ENCODE measurements around the gene DUT.

Gene DUT

GRCh38 chr15:48336940-48337339 lies 5.7 kb downstream of the DUT start:
- in situ Hi-C loops (cut with HindIII; ENCODE audit: low sequenced_read_pairs): no loop called here
- no peak overlapping the region for H3K4me3 ChIP-seq (ENCODE audit: low read depth, low read length)
- no peak for DNase-seq (ENCODE audit: low read depth, low spot score)
- TF ChIP-seq, protein P1, sequence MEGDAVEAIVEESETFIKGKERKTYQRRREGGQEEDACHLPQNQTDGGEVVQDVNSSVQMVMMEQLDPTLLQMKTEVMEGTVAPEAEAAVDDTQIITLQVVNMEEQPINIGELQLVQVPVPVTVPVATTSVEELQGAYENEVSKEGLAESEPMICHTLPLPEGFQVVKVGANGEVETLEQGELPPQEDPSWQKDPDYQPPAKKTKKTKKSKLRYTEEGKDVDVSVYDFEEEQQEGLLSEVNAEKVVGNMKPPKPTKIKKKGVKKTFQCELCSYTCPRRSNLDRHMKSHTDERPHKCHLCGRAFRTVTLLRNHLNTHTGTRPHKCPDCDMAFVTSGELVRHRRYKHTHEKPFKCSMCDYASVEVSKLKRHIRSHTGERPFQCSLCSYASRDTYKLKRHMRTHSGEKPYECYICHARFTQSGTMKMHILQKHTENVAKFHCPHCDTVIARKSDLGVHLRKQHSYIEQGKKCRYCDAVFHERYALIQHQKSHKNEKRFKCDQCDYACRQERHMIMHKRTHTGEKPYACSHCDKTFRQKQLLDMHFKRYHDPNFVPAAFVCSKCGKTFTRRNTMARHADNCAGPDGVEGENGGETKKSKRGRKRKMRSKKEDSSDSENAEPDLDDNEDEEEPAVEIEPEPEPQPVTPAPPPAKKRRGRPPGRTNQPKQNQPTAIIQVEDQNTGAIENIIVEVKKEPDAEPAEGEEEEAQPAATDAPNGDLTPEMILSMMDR (IDR thresholded peaks at IDR 0.05; ENCODE audit: low read depth, low read length): peak; percentile 47

DNA sequence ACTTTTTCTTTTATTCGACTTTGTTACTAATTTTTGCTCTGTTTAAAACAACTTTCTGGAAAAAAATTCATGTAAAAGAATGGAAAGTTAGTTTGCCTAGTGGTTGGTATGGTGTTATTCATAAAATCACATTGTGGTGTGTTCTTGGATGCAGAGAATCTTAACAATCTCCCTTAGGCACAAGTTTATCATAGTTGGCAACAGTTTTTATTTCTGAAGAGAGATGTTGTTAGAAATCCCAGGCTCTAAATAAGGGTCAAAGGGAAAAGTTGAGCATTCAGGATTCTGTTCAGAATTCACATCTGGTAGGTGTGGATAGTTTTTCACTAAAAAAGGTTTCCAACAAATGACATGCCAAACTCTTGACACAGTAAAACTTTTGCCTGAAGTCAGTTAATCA lies 6.4 kb downstream of the DUT start:
- no peak for DNase-seq (ENCODE audit: low read depth, low spot score)
- TF ChIP-seq, protein P1 (IDR thresholded peaks at IDR 0.05; ENCODE audit: low read depth, low read length): no peak
- H3K4me3 ChIP-seq (ENCODE audit: low read depth, low read length): no peak overlapping the region
- in situ Hi-C loops (cut with HindIII; ENCODE audit: low sequenced_read_pairs): no loop called here

DNA sequence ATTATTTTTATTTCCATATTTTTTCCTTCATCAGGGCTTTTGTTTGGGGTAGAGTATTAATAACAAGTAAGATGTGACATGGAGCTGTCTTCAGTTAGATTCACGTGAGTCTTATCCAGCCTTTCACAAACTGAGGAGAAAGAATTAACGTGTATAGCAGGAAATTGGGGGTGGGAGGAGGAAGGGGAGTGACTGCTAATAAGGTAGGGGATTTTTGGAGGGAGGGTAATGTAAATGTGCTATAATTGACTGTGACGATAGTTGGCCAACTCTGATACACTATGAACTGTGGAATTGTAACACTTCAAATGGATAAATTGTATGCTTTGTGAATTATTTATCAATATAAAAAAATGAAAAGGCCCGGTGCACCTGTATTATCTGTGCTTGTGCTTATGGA lies 8.9 kb downstream of the DUT start:
- TF ChIP-seq, protein P1 (IDR thresholded peaks at IDR 0.05; ENCODE audit: low read depth, low read length): no peak
- H3K4me3 ChIP-seq (ENCODE audit: low read depth, low read length): no peak overlapping the region
- DNase-seq (ENCODE audit: low read depth, low spot score): no peak
- in situ Hi-C loops (cut with HindIII; ENCODE audit: low sequenced_read_pairs): no loop called here

- DNase-seq (ENCODE audit: low read depth, low spot score): no peak
- in situ Hi-C loops (cut with HindIII; ENCODE audit: low sequenced_read_pairs): no loop called here
- no peak overlapping the region for H3K4me3 ChIP-seq (ENCODE audit: low read depth, low read length)
- TF ChIP-seq, protein P1 (IDR thresholded peaks at IDR 0.05; ENCODE audit: low read depth, low read length): no peak
Observed at GRCh38 chr15:48343865-48344264, 12.6 kb downstream of the DUT start.

- in situ Hi-C loops (cut with HindIII; ENCODE audit: low sequenced_read_pairs): no loop called here
- no peak for DNase-seq (ENCODE audit: low read depth, low spot score)
- TF ChIP-seq, protein P1 (IDR thresholded peaks at IDR 0.05; ENCODE audit: low read depth, low read length): no peak
- no peak overlapping the region for H3K4me3 ChIP-seq (ENCODE audit: low read depth, low read length)
Observed at GRCh38 chr15:48345516-48345915, 14.3 kb downstream of the DUT start.

- peak; percentile 82 for DNase-seq (ENCODE audit: low read depth, low spot score)
- no peak overlapping the region for H3K4me3 ChIP-seq (ENCODE audit: low read depth, low read length)
- in situ Hi-C loops (cut with HindIII; ENCODE audit: low sequenced_read_pairs): no loop called here
- TF ChIP-seq, protein P1 (IDR thresholded peaks at IDR 0.05; ENCODE audit: low read depth, low read length): peak; percentile 80
Observed at GRCh38 chr15:48352474-48353072, 21.3 kb downstream of the DUT start.

Measured in astrocyte of the spinal cord (primary cell).